OCI-LY7 (cell line): Measurements from ENCODE around the gene ZNF638. TPM values are rescaled to one million over a fixed set of nuclear protein-coding genes. Genes with fewer than 3 reads are reported as not detected.

Source experiments
- BruUV-seq: library from RNA; stranded (reverse); fragments of 400-500 nt; replicated peaks from 2 replicates; lab custom pipeline; 2021; lab: Mats Ljungman, UMichigan
- CTCF ChIA-PET: fragments of 300-600 bp; sonication (Branson Sonifier 250); formaldehyde crosslinking; loops from one replicate; lab custom pipeline; 2022; ENCODE audit warnings: antibody characterized with exemption; ENCODE audit not compliant: unreplicated experiment; lab: Charles Lee
- POLR2A ChIA-PET: fragments of 300-600 bp; sonication (Branson Sonifier 250); formaldehyde crosslinking; loops from one replicate; lab custom pipeline; 2022; ENCODE audit warnings: antibody characterized with exemption; lab: Charles Lee
- DNase-seq: peaks from one replicate; pipeline ENCODE4 v3.0.0-alpha.2; 2015; ENCODE audit warnings: low spot score
- H2AFZ ChIP-seq: fragments of 200-600 bp; sonication (generic), shearing (Covaris generic); 2 replicates; pipeline ENCODE4 v1.6.1; 2014; ENCODE audit warnings: mild to moderate bottlenecking, antibody characterized with exemption, low read length, moderate library complexity
- H3K27ac ChIP-seq: fragments of 200-600 bp; sonication (generic); 2 replicates; pipeline ENCODE4 v1.5.1; 2014; ENCODE audit warnings: mixed run types, low read depth, mild to moderate bottlenecking, moderate library complexity, low read length, inconsistent platforms; ENCODE audit not compliant: poor library complexity, severe bottlenecking
- H3K36me3 ChIP-seq: fragments of 200-600 bp; sonication (generic); 2 replicates; pipeline ENCODE4 v1.6.1; 2014; ENCODE audit warnings: mild to moderate bottlenecking, antibody characterized with exemption, low read length, moderate library complexity, mixed read lengths; ENCODE audit not compliant: insufficient read depth
- H3K4me1 ChIP-seq: fragments of 200-600 bp; sonication (generic); 2 replicates; pipeline ENCODE4 v1.5.1; 2014; ENCODE audit warnings: mild to moderate bottlenecking, low read length; ENCODE audit not compliant: insufficient read depth, poor library complexity, severe bottlenecking
- H3K4me2 ChIP-seq: fragments of 200-600 bp; sonication (generic); 2 replicates; pipeline ENCODE4 v1.6.1; 2014; ENCODE audit warnings: mild to moderate bottlenecking, low read length
- H3K4me3 ChIP-seq: fragments of 200-600 bp; sonication (generic); 2 replicates; pipeline ENCODE4 v1.5.1; 2014; ENCODE audit warnings: mild to moderate bottlenecking, low read depth, low read length; ENCODE audit not compliant: poor library complexity, severe bottlenecking
- H3K79me2 ChIP-seq: fragments of 200-600 bp; sonication (generic); 2 replicates; pipeline ENCODE4 v1.6.1; 2016; ENCODE audit warnings: low read depth, mild to moderate bottlenecking, low read length, moderate library complexity, mixed read lengths; ENCODE audit not compliant: insufficient read depth
- H3K9me2 ChIP-seq: fragments of 200-600 bp; sonication (generic); 2 replicates; pipeline ENCODE4 v1.6.1; 2016; ENCODE audit warnings: mild to moderate bottlenecking, low read length, mixed read lengths; ENCODE audit not compliant: insufficient read depth
- H3K9me3 ChIP-seq: fragments of 200-600 bp; sonication (generic); 2 replicates; pipeline ENCODE4 v1.6.1; 2014; ENCODE audit warnings: mild to moderate bottlenecking, mixed run types, low read length, mixed read lengths
- H4K20me1 ChIP-seq: fragments of 200-600 bp; sonication (generic); 2 replicates; pipeline ENCODE4 v1.6.1; 2014; ENCODE audit warnings: mild to moderate bottlenecking, antibody characterized with exemption, low read length, moderate library complexity, mixed read lengths; ENCODE audit not compliant: insufficient read depth
- EZH2phosphoT487 ChIP-seq: fragments of 200-600 bp; sonication (generic); IDR thresholded peaks from 2 replicates; pipeline ENCODE4 v1.6.1; 2018; ENCODE audit warnings: low read depth, borderline replicate concordance, mild to moderate bottlenecking, mixed run types, antibody characterized with exemption, low read length, moderate library complexity, mixed read lengths
- intact Hi-C: fragments of 100-400 bp; cut with micrococcal nuclease; formaldehyde crosslinking; loops from one replicate; pipeline ENCODE4 v1.10.0; 2022; ENCODE audit not compliant: unreplicated experiment
- total RNA-seq, 2 experiments: library from RNA; depleted of rRNA in 1 of 2; stranded (reverse); fragments of >200 nt in 1 of 2; shearing (Covaris generic) in 1 of 2; gene quantifications; 2 replicates each; pipeline ENCODE4 v1.2.3, GENCODE V29; 2014 to 2022
- TF ChIP-seq, protein P1 (sequence below): fragments of 200-600 bp; sonication (generic); conservative IDR thresholded peaks from 2 replicates; pipeline ENCODE4 v1.5.1; 2014; ENCODE audit warnings: mild to moderate bottlenecking, antibody characterized with exemption, low read length, moderate library complexity, mixed read lengths

Gene ZNF638
- total RNA-seq, 2 experiments from 2014 or later, result 114 to 138 TPM

DNA sequence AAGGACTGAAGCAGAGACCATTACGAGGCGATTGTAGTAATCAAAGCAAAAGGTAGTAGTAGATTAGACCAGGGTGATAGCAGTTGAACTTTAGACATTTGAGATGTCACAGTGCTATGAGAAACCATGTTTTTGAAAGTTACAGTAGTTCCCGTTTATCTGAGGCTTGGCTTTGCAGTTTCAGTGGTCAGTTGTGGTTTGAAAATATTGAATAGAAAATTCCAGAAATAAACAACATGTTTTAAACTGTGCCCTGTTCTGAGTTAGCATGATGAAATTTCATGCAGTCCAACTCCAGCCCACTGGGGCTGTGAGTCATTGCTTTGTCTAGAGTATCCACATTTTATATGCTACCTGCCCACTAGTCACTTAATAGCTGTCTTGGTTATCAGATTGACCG, 47.5 kb downstream of the ZNF638 start:
- no peak overlapping the region for H2AFZ ChIP-seq
- no peaks in the 10 kb centered on the region for H3K79me2 ChIP-seq
- no peaks in the 10 kb centered on the region for H4K20me1 ChIP-seq
- no peak overlapping the region for H3K27ac ChIP-seq
- H3K4me3 ChIP-seq, result no peak overlapping the region
- no peak overlapping the region for H3K4me2 ChIP-seq
- ChIA-PET CTCF (no interaction called here), POLR2A (no interaction called here)
- no peaks in the 10 kb centered on the region for H3K9me3 ChIP-seq
- TF ChIP-seq, protein P1, sequence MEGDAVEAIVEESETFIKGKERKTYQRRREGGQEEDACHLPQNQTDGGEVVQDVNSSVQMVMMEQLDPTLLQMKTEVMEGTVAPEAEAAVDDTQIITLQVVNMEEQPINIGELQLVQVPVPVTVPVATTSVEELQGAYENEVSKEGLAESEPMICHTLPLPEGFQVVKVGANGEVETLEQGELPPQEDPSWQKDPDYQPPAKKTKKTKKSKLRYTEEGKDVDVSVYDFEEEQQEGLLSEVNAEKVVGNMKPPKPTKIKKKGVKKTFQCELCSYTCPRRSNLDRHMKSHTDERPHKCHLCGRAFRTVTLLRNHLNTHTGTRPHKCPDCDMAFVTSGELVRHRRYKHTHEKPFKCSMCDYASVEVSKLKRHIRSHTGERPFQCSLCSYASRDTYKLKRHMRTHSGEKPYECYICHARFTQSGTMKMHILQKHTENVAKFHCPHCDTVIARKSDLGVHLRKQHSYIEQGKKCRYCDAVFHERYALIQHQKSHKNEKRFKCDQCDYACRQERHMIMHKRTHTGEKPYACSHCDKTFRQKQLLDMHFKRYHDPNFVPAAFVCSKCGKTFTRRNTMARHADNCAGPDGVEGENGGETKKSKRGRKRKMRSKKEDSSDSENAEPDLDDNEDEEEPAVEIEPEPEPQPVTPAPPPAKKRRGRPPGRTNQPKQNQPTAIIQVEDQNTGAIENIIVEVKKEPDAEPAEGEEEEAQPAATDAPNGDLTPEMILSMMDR, result no peak
- no peak for TF ChIP-seq EZH2phosphoT487
- H3K4me1 ChIP-seq, result no peaks in the 10 kb centered on the region
- peaks cover 89% of the 10 kb centered on the region for H3K36me3 ChIP-seq
- no peak for DNase-seq
- BruUV-seq, result no TSS peak
- intact Hi-C loops, result no loop called here
- no peaks in the 10 kb centered on the region for H3K9me2 ChIP-seq

DNA sequence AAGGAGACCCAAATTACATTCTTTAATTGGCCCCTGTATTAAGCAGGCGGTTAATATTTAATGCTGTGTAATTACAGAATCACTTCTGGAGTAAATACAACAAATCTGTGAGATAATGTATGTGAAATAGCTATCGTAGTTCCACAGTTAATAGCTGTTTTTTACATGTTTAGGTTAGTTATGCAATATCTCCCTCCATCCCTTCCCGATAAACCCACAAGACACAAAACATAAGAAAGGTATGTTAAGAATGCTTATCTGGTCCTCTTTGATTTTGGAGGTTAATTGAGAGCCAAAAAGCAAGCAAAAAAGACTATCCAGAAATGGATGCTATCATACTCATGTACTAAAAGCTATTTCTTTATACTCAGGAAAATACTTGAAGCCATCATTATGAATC, 49.1 kb downstream of the ZNF638 start:
- Histone ChIP-seq H4K20me1 (no peaks in the 10 kb centered on the region), H3K4me1 (no peaks in the 10 kb centered on the region), H3K36me3 (peaks cover 89% of the 10 kb centered on the region), H3K4me3 (no peak overlapping the region), H3K27ac (no peak overlapping the region), H3K9me3 (no peaks in the 10 kb centered on the region), H3K79me2 (no peaks in the 10 kb centered on the region), H2AFZ (no peak overlapping the region), H3K4me2 (no peak overlapping the region), H3K9me2 (no peaks in the 10 kb centered on the region)
- BruUV-seq, result no TSS peak
- ChIA-PET CTCF (no interaction called here), POLR2A (interaction anchor here (0.8 to 0.9 kb wide), 3 partner anchors 21 to 65 kb away, joined by 3 to 4 read pairs (median 4); no protein-coding TSS in a partner anchor)
- TF ChIP-seq, protein P1, result no peak
- no peak for TF ChIP-seq EZH2phosphoT487
- intact Hi-C loops, result no loop called here
- DNase-seq, result no peak

DNA sequence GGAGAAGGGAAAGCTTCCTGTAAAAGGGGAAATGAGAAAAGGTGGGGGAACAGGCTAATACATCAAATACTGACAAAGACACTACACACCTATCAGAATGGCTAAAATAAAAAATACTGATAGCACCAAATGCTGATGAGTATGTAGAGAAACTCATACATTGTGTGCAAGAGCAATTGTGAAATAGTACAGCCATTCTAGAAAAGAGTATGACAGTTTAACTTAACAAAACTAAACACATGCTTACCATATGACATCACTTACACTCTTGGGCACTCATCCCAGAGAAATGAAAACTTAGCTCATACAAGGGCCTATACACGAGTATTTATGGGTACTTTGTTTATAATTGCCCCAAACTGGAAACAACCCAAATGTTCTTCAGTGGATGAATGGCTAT, 53.4 kb downstream of the ZNF638 start:
- Histone ChIP-seq H4K20me1 (no peaks in the 10 kb centered on the region), H3K4me2 (no peak overlapping the region), H3K9me2 (no peaks in the 10 kb centered on the region), H3K4me1 (no peaks in the 10 kb centered on the region), H3K9me3 (peaks cover 14% of the 10 kb centered on the region; the same call in 1 of the 2 replicates), H3K27ac (no peak overlapping the region), H3K36me3 (peaks cover 94% of the 10 kb centered on the region), H3K4me3 (no peak overlapping the region), H3K79me2 (no peaks in the 10 kb centered on the region), H2AFZ (no peak overlapping the region)
- TF ChIP-seq, protein P1, result no peak
- TF ChIP-seq EZH2phosphoT487, result no peak
- CTCF ChIA-PET, result no interaction called here
- POLR2A ChIA-PET, result interaction anchor here (0.6 kb wide), 1 partner anchor 9 kb away, joined by 3 read pairs; no protein-coding TSS in a partner anchor
- intact Hi-C loops, result no loop called here
- no peak for DNase-seq
- no TSS peak for BruUV-seq
